HepG2 (cell line): ENCODE results near the gene MIER1. TPM values are rescaled to one million over a fixed set of nuclear protein-coding genes. Genes with fewer than 3 reads are reported as not detected.

Source experiments
- ATF6 ChIP-seq: sonication (generic); formaldehyde crosslinking; conservative IDR thresholded peaks from 2 replicates; pipeline ENCODE4 v1.4.0; 2020; ENCODE audit warnings: missing genetic modification reagents
- ATF7-NPFF ChIP-seq: sonication (generic); formaldehyde crosslinking; IDR thresholded peaks from 2 replicates; pipeline ENCODE4 v1.8.1; 2023; ENCODE audit warnings: mild to moderate bottlenecking, low read depth, missing genetic modification reagents, moderate library complexity
- EED ChIP-seq: sonication (generic); formaldehyde crosslinking; IDR thresholded peaks from 2 replicates; pipeline ENCODE4 v1.5.0; 2020; ENCODE audit warnings: mild to moderate bottlenecking, missing genetic modification reagents
- IKZF5 ChIP-seq: IDR thresholded peaks from 2 replicates; pipeline ENCODE4 v1.6.1; 2018; ENCODE audit warnings: missing genetic modification reagents, mild to moderate bottlenecking, missing compliant biosample characterization
- KDM1A ChIP-seq: IDR thresholded peaks from 2 replicates; pipeline ENCODE4 v1.6.1; 2016; ENCODE audit warnings: missing compliant biosample characterization
- SPEN ChIP-seq: sonication (generic); formaldehyde crosslinking; IDR thresholded peaks from 2 replicates; pipeline ENCODE4 v1.5.1; 2020; ENCODE audit warnings: low read depth, mild to moderate bottlenecking, missing genetic modification reagents
- ZBTB4 ChIP-seq: sonication (generic); formaldehyde crosslinking; IDR thresholded peaks from 2 replicates; pipeline ENCODE4 v1.4.0; 2020; ENCODE audit warnings: missing genetic modification reagents, mild to moderate bottlenecking, borderline replicate concordance
- ZNF3 ChIP-seq: IDR thresholded peaks from 2 replicates; pipeline ENCODE4 v1.7.0; 2017; ENCODE audit warnings: inconsistent platforms
- ZNF605 ChIP-seq: sonication (generic); formaldehyde crosslinking; IDR thresholded peaks from 2 replicates; pipeline ENCODE4 v1.8.0; 2022; ENCODE audit warnings: mild to moderate bottlenecking, missing genetic modification reagents
- ZNF800 ChIP-seq: sonication (generic); formaldehyde crosslinking; IDR thresholded peaks from 2 replicates; pipeline ENCODE4 v1.4.0; 2020; ENCODE audit warnings: missing genetic modification reagents
- ZNF891 ChIP-seq: sonication (generic); formaldehyde crosslinking; IDR thresholded peaks from 2 replicates; pipeline ENCODE4 v1.5.0; 2020; ENCODE audit warnings: mild to moderate bottlenecking, missing genetic modification reagents
- polyA plus RNA-seq, 8 experiments: library from polyadenylated mRNA; depleted of rRNA in 3 of 8; stranded (reverse) in 7 of 8; unstranded in 1 of 8; fragments of >200 nt; fragmentation: Illumina TruSeq in 4 of 8; extraction: Trizol in 4 of 8; gene quantifications; 2 replicates each; pipeline versions ENCODE4 v1.2.1 to v1.2.3, GENCODE V29; 2011 to 2016; ENCODE audit warnings: low read depth in 4 of 8, missing spikeins in 1 of 8, mixed read lengths in 1 of 8; ENCODE audit not compliant: insufficient read depth in 1 of 8
- total RNA-seq, 5 experiments: library from RNA; depleted of rRNA; stranded (reverse); fragments of >200 nt; fragmentation: Illumina TruSeq; extraction: Trizol; gene quantifications; 2 replicates each; pipeline ENCODE4 v1.2.3, GENCODE V29; 2016; ENCODE audit warnings: low read depth in 1 of 5
- TF ChIP-seq, protein P1 (sequence below): sonication (generic); formaldehyde crosslinking; IDR thresholded peaks from 2 replicates; pipeline ENCODE4 v1.8.0; 2023; ENCODE audit warnings: mild to moderate bottlenecking, missing genetic modification reagents

The MIER1 gene
- total and polyA plus RNA-seq, 2 of the 13 experiments (the other 11 are each of a cell fraction or from before 2014, with no cell fraction given): 7.0 to 30.4 TPM

DNA sequence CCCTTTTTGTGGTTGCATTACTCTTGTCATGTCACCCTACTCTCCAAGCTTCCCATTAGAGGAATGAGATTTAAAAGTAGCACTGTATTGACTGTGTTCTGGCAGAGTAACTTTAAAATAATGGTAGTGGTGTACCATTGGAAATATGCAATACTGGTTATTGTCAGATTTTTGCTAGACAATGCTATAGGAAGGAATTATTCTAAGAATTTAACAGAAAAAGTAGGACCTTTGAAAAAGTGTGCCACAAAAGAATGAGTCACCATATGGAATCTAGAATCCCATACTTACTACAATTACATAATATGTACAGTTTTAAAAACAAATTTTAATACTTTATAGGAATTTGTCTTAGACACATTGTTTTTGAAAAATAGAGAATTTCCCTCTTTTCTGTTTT, 13.8 kb downstream of the MIER1 start (continued):
- TF ChIP-seq ATF7-NPFF (CRISPR knock-in tag): no peak
- TF ChIP-seq ZBTB4: no peak
- no peak for TF ChIP-seq EED (CRISPR knock-in tag)
- no peak for TF ChIP-seq KDM1A
- no peak for TF ChIP-seq ZNF3 (CRISPR knock-in tag)
- no peak for TF ChIP-seq ZNF891
- TF ChIP-seq ATF6: no peak
- TF ChIP-seq SPEN (CRISPR knock-in tag): no peak
- TF ChIP-seq ZNF605 (CRISPR knock-in tag): no peak
- TF ChIP-seq, protein P1, sequence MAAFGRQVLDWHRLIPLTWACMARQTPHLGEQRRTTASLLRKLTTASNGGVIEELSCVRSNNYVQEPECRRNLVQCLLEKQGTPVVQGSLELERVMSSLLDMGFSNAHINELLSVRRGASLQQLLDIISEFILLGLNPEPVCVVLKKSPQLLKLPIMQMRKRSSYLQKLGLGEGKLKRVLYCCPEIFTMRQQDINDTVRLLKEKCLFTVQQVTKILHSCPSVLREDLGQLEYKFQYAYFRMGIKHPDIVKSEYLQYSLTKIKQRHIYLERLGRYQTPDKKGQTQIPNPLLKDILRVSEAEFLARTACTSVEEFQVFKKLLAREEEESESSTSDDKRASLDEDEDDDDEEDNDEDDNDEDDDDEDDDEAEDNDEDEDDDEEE (CRISPR knock-in tag): no peak
- TF ChIP-seq ZNF800 (CRISPR knock-in tag): no peak
- TF ChIP-seq IKZF5: no peak
